ENCODE results near the gene CD164L2. TPM values are rescaled to one million over a fixed set of nuclear protein-coding genes. Genes with fewer than 3 reads are reported as not detected.
A peak's percentile ranks its signal among the peaks of the same experiment; 100 is the strongest.

The CD164L2 gene
- total RNA-seq, 1 donor from 2014 or later = not detected

GRCh38 chr1:27403931-27404330 is 20.8 kb upstream of the CD164L2 start:
- no peak overlapping the region for H3K4me3 Mint-ChIP-seq (ENCODE audit: unreplicated experiment)
- no peak overlapping the region for H3K27ac Mint-ChIP-seq (ENCODE audit: unreplicated experiment)
- no peaks in the 10 kb centered on the region for H3K27me3 Mint-ChIP-seq (ENCODE audit: low read depth, unreplicated experiment)
- peaks cover 12% of the 10 kb centered on the region for H3K36me3 Mint-ChIP-seq (ENCODE audit: low read depth, unreplicated experiment)
- no peaks in the 10 kb centered on the region for H3K9me3 Mint-ChIP-seq (ENCODE audit: unreplicated experiment)
- peaks cover 22% of the 10 kb centered on the region for H3K4me1 Mint-ChIP-seq (ENCODE audit: low read depth, unreplicated experiment)
- H3K27me3 ChIP-seq (ENCODE audit: insufficient read depth, low read length) = no peaks in the 10 kb centered on the region
- peak overlapping the region; percentile 20 for H3K4me2 ChIP-seq (ENCODE audit: low read length)
- no peak overlapping the region for H3K27ac ChIP-seq (ENCODE audit: low read depth, low read length)
- H3K36me3 ChIP-seq (ENCODE audit: insufficient read depth, low read length) = no peaks in the 10 kb centered on the region
- no peaks in the 10 kb centered on the region for H4K20me1 ChIP-seq (ENCODE audit: insufficient read depth, low read length)
- no peak for FAIRE-seq
- TF ChIP-seq EZH2 (IDR thresholded peaks at IDR 0.05; ENCODE audit: insufficient read depth, low read length) = no peak
- TF ChIP-seq CTCF (IDR thresholded peaks at IDR 0.05; ENCODE audit: insufficient read depth, low read depth, low read length) = no peak
- H3K79me2 ChIP-seq (ENCODE audit: insufficient read depth, low read length) = no peaks in the 10 kb centered on the region
- no peak overlapping the region for H2AFZ ChIP-seq (ENCODE audit: low read depth, low read length)
- no peak overlapping the region for H3K4me3 ChIP-seq (ENCODE audit: insufficient read depth, low read depth, low read length)
- H3K4me1 ChIP-seq (ENCODE audit: insufficient read depth, low read length) = peaks cover 28% of the 10 kb centered on the region
- no peak for DNase-seq (ENCODE audit: low read depth)
- no peaks in the 10 kb centered on the region for H3K9me3 ChIP-seq (ENCODE audit: insufficient read depth, low read depth, low read length)
- no peak overlapping the region for H3K9ac ChIP-seq (ENCODE audit: low read length)

GRCh38 chr1:27403065-27403726 is 20.1 kb upstream of the CD164L2 start:
- no peaks in the 10 kb centered on the region for H3K36me3 ChIP-seq (ENCODE audit: insufficient read depth, low read length)
- H3K9ac ChIP-seq (ENCODE audit: low read length) = no peak overlapping the region
- no peaks in the 10 kb centered on the region for H4K20me1 ChIP-seq (ENCODE audit: insufficient read depth, low read length)
- H3K36me3 Mint-ChIP-seq (ENCODE audit: low read depth, unreplicated experiment) = peaks cover 10% of the 10 kb centered on the region
- H2AFZ ChIP-seq (ENCODE audit: low read depth, low read length) = no peak overlapping the region
- peak overlapping the region; percentile 26 for H3K27ac Mint-ChIP-seq (ENCODE audit: unreplicated experiment)
- H3K4me1 Mint-ChIP-seq (ENCODE audit: low read depth, unreplicated experiment) = peaks cover 24% of the 10 kb centered on the region
- H3K4me3 Mint-ChIP-seq (ENCODE audit: unreplicated experiment) = no peak overlapping the region
- peak overlapping the region; percentile 20 for H3K4me2 ChIP-seq (ENCODE audit: low read length)
- H3K9me3 ChIP-seq (ENCODE audit: insufficient read depth, low read depth, low read length) = no peaks in the 10 kb centered on the region
- H3K4me1 ChIP-seq (ENCODE audit: insufficient read depth, low read length) = peaks cover 21% of the 10 kb centered on the region
- DNase-seq (ENCODE audit: low read depth) = no peak
- H3K27me3 Mint-ChIP-seq (ENCODE audit: low read depth, unreplicated experiment) = no peaks in the 10 kb centered on the region
- no peak overlapping the region for H3K4me3 ChIP-seq (ENCODE audit: insufficient read depth, low read depth, low read length)
- no peak for FAIRE-seq
- TF ChIP-seq CTCF (IDR thresholded peaks at IDR 0.05; ENCODE audit: insufficient read depth, low read depth, low read length) = peak; percentile 18
- TF ChIP-seq EZH2 (IDR thresholded peaks at IDR 0.05; ENCODE audit: insufficient read depth, low read length) = no peak
- no peaks in the 10 kb centered on the region for H3K9me3 Mint-ChIP-seq (ENCODE audit: unreplicated experiment)
- H3K79me2 ChIP-seq (ENCODE audit: insufficient read depth, low read length) = no peaks in the 10 kb centered on the region
- H3K27me3 ChIP-seq (ENCODE audit: insufficient read depth, low read length) = no peaks in the 10 kb centered on the region
- no peak overlapping the region for H3K27ac ChIP-seq (ENCODE audit: low read depth, low read length)

GRCh38 chr1:27402349-27402754 is 19.2 kb upstream of the CD164L2 start:
- H3K9me3 Mint-ChIP-seq (ENCODE audit: unreplicated experiment) = no peaks in the 10 kb centered on the region
- H3K4me2 ChIP-seq (ENCODE audit: low read length) = no peak overlapping the region
- no peaks in the 10 kb centered on the region for H3K27me3 Mint-ChIP-seq (ENCODE audit: low read depth, unreplicated experiment)
- peaks cover 4% of the 10 kb centered on the region for H3K36me3 Mint-ChIP-seq (ENCODE audit: low read depth, unreplicated experiment)
- no peaks in the 10 kb centered on the region for H3K36me3 ChIP-seq (ENCODE audit: insufficient read depth, low read length)
- TF ChIP-seq EZH2 (IDR thresholded peaks at IDR 0.05; ENCODE audit: insufficient read depth, low read length) = no peak
- peak; percentile 22 for TF ChIP-seq CTCF (IDR thresholded peaks at IDR 0.05; ENCODE audit: insufficient read depth, low read depth, low read length)
- H3K27ac Mint-ChIP-seq (ENCODE audit: unreplicated experiment) = peak overlapping the region; percentile 18
- H3K4me1 ChIP-seq (ENCODE audit: insufficient read depth, low read length) = peaks cover 21% of the 10 kb centered on the region
- DNase-seq (ENCODE audit: low read depth) (no peak), FAIRE-seq (no peak)
- no peaks in the 10 kb centered on the region for H3K27me3 ChIP-seq (ENCODE audit: insufficient read depth, low read length)
- H3K4me3 Mint-ChIP-seq (ENCODE audit: unreplicated experiment) = no peak overlapping the region
- peaks cover 24% of the 10 kb centered on the region for H3K4me1 Mint-ChIP-seq (ENCODE audit: low read depth, unreplicated experiment)
- no peak overlapping the region for H3K4me3 ChIP-seq (ENCODE audit: insufficient read depth, low read depth, low read length)
- no peaks in the 10 kb centered on the region for H3K9me3 ChIP-seq (ENCODE audit: insufficient read depth, low read depth, low read length)
- H3K27ac ChIP-seq (ENCODE audit: low read depth, low read length) = no peak overlapping the region
- no peak overlapping the region for H3K9ac ChIP-seq (ENCODE audit: low read length)
- no peaks in the 10 kb centered on the region for H3K79me2 ChIP-seq (ENCODE audit: insufficient read depth, low read length)
- no peak overlapping the region for H2AFZ ChIP-seq (ENCODE audit: low read depth, low read length)
- no peaks in the 10 kb centered on the region for H4K20me1 ChIP-seq (ENCODE audit: insufficient read depth, low read length)

Measured in astrocyte (in vitro differentiated cells and primary cell).